NCI-H748 treated with DMSO at 0.1 percent for 48 hours (cell line): Measurements from ENCODE around the gene PSKH1.
A peak's percentile ranks its signal among the peaks of the same experiment; 100 is the strongest.
"Not testable (repeated sequence)": the region's sequence is repeated elsewhere in the genome, so short reads cannot be mapped to it uniquely, and the experiment has no call there.

Experiments
- DNase-seq: peaks from one replicate; lab custom pipeline; 2025; lab: John Stamatoyannopoulos, UW

The PSKH1 gene

DNA sequence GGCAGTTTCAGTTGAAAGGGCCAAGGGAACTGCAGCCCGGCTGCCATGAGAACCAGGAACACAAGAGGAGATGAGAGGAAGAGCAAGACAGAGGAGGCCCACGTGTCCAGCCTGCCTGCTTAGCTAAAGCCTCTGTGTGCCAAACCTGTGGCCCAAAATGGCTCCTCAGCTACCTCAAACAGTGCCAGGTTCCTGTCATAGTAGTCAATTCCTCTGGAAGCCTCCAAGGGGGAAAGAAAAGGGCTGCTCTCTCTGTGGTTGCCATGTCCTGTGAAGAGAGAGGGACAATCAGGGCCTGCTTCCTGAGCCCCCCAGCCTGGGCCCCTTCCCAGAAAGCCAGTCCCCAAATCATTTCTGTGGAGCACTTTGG, 70.2 kb downstream of the PSKH1 start:
- no peak for DNase-seq

DNA sequence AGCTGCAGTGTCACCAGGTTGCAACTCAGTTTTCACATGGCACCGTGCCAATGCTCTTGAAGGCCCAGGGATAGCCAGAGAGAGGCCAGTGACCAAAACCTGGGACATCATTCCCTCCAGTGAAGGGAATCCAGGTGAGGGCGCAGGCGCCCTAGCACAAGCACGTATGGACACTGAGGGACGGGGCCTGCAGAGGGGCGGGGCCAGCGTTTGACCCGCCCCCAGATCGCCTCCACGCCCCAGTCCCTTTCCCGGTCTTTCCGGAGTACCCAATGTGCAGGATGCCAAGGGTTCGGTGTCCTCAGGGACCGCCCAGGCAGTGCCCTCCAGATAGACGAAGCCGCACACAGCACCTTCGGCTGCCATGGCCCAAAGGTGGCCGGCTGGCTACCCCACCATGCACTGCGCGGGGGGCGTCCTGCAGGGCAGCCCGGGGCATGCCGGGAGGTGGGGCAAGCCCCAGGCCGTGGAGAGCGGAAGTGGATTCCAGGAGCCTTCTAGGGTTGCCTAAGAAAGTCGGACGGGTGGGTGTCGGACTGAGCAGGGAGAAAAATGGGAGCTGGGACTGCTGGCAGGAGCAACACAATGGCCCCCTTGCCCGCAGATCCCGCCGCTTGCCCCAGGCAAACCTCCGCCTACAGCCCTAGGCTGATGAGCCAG, 70.7 kb downstream of the PSKH1 start:
- DNase-seq, result no peak

DNA sequence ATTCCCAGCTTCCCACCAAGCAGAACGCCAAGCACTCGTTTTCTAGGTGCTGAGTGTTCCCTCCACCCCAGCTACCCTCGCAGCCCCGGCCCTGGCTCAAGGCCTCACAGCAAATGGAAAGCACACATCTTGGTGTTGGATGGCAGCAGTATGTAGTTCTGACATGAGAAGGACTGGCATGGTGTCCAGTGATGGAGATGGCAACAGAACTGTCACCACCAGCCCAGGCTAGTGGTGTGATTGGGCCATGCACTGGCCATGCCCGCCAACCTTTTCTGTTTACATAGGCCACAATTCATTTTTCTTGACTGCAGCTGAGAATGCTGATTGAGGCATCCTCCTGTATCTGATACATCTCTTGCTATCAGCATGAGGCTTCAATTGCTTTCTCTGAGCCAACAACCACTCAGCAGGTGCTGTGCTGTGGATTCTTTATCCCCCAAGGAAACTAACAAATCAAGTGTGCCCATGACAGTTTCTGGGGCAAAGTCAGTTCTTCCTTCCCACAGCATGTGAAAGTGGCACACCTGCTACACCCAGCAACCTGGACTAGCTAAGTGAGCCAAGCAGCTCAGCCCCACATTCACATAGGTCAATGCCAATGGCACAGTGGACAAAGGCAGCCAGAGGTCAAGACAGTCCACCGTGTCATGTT, 71.5 kb downstream of the PSKH1 start:
- no peak for DNase-seq

DNA sequence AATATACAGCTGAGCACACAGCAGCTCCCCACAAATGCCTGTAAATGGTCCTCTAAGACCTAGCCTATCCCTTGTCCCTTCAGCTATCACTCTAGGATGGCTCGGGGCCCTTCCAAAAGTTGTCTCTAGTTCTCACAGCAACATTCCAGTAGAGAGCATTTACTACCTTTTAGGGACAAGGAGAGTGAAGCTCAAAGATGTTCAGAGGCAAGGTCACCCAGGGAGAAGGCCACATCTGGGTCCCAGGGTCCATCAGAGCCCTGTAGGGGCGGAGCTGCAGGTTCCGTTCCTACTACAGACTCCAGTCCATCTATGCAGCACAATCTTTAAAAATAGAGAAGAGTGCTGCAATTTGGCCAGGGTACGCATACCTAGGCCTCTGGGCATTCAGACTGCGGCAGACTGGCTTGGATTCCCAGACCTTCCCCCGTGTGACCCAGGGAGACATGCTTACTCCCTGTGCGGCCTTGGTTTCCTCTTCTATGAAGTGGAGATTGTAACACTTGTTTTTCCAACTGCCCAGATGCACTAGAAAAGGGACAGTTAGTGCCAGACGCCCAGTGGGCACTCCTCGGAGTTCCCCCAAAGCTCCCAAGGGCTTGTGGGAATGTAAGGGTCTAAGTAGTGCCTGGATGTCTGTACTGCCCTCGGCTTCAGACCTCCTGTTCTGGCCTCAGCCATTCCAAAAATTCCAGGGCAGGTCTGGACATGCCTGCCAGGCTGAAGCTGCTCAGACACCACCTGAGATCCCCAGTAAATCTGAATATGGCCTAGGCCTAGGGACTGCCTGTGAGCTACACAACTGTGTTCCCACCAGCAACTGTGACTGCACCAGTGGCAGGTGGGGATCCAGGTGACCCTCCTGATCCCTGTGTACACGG, 72.9 kb downstream of the PSKH1 start:
- no peak for DNase-seq

DNA sequence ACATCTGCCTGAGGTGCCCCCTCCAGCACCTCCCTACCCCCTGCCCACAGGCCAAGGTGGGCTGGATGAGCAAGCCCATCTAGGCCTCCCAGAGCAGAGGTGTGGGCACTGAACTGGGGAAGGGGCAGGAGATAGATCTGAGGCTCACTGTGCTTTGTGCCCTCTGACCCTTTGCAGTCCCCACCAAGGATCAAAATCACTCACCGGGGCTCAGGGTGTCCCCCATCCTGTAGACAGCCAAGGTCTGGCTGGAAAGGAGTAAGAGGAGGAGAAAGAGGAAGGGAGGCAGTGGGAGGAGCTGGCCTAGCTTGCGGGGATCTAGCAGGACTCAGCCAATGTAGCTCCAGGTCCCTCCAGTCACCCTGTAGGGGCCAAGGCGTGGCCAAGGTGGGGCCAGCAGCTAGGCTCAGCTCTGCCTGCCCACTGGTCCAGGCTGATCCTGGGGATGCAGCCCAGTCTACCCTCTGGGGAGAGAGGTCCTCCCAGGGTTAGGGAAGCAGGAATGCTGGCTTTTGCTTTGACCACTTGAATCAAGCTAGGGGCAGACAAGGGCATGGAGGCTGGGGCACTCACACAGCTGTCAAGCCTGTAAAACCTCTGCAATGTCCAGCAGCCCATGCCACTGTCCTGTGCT, 73.6 kb downstream of the PSKH1 start:
- DNase-seq, result no peak

DNA sequence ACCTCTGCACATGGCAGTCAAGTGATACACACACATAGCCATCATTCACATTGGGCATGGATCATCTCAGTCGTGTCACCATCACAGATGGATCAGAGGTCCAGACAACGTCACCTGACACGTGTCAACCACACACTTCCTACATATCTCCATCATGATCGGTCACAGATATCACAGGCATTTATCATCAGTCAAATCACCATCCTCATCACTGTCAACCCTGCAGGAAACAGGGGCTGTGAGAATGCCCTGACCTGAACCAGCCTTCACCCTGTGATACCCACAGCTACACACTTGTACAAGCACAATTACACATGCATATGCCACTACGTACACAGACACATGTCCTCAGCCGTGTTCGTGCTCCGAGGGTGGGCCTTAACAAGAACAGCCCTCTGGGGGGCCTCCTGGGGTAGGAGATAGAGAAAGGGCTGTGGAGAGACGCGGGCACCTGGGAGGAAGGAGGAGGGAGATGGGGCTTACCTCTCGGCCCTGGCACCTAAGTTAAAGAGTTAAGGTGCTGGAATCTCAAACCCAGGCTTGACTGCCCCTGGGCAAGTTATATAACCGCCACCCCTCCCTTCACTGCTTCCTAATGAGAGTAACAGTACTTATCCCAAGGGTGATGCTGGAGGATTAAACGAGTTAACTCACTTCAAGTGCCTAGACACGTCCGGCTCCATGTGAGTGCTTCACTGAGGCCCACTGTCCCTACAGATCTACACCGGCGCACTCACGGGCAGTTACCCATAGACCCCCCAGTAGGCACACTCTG, 74.3 kb downstream of the PSKH1 start:
- no peak for DNase-seq

DNA sequence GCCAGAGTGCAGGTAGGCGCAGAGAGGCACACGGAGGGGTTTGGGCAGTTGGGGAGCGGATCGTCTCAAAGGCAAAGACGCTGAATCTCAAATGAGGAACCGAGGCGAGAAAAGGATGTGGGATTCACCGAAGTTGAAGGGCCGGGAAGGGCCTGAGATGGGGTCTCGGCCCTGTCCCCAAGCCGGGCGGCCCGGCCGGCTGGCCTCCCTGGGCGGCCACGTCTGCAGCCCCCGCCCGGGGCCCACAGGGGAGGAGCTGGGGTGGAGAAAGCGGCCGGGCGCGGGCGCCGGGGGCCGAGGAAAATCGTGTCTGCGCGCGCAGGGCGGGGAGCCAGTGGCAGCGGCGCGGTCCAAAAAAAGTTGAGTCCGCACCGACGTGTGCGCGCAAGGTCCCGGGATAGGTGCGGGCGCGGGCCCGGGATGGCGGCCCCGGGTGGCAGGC, 74.9 kb downstream of the PSKH1 start:
- DNase-seq, result no peak

DNA sequence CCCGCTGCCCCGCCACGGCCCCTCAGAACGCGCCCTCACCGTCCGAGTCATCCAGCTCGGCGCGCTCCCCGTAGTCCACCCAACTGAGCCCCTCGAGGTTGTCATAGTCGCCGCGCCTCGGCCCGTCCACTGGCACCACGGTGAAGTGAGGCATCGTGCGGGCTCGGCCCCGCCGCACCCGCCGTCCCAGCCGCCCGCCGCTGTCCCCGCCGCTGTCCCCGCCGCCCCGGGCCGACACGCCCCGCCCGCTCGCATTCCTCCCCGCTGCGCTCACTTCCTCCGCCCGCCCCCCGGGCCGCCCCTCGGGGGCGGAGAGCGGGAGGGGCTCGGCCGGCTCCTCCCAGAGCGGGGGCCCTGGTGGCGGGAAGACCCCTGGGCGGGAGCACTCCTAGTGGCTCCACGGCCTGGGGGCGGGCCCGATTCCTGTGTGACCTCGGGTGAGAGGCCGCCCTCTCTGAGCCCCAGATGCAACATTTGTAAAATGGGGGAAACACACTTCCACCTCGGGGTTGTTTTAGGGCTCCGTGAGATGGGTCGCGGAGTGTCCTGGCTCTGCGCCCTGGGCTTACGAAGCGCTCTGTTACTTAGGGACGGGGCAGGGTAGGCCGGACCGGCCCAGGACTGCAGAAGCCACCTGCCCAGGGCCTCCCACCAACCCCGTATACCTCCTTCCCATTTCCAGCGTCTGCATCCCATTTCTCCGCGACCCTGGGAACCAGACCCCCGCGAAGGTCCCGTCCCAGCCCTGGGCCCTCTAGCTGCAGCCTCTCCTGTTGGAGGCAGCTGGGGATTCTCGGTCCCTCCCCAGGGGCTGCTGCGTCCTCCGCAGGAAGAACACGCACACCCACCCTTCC, 75.6 kb downstream of the PSKH1 start, which contains the start of gene SLC12A4:
TSS of gene SLC12A4 (minus strand) at position 238 of the 854 bp plus-strand sequence. CDS start at position 154, 84 bp downstream.
- peak; percentile 4 for DNase-seq

DNA sequence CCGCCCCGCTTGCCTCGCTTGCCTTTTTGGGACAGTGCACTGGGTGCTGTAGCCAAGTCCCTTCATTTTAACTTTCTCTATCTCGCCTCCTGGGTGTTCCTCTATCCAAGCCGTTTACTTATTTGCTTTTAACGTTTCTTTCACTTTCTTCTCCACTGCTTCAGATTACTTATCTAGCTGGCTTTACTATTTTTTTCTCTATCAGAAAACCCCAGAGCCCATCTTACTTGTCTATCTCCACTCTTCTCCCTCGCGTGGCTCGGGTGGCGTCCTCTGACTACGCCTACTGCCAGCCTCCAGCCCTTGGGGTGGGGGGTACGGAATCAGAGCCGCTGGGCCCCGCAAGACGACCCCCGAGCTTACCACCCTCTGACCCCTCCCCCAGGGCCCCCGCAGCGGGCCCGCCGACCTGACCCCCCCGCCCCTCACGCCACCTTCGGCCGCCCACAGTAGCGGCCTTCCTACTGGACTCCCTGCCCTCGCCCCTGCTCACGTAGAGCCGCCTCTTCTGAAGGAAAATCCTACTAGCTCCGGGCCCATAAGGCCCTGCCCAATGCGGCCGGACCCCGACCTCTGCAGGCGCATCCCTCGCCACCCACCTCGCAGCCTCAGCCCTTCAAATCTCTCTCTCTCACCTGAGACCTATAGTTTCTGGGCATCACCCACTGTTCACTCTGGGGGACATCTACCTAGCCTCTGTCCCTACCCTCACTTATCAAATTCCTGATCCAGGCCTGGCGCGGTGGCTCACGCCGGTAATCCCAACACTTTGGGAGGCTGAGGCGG, 76.4 kb downstream of the PSKH1 start:
- DNase-seq, result no peak

DNA sequence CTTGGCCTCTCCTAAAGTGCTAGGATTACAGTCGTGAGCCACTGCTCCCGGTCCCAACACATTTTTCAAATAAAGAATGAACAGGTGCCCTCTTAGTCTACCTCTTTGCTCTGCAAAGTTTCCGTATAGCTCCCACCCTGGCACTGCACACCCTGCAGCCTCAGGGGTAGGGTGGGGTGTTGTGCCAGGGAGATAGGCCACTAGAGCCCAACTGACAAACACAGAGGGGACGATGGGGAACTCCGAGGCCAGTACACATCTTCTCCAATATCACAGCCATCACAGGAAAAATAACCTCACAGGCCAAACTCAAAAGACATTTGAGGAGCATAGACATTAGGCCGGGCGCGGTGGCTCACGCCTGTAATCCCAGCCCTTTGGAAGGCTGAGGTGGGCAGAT, 78.1 kb downstream of the PSKH1 start:
- no peak for DNase-seq

DNA sequence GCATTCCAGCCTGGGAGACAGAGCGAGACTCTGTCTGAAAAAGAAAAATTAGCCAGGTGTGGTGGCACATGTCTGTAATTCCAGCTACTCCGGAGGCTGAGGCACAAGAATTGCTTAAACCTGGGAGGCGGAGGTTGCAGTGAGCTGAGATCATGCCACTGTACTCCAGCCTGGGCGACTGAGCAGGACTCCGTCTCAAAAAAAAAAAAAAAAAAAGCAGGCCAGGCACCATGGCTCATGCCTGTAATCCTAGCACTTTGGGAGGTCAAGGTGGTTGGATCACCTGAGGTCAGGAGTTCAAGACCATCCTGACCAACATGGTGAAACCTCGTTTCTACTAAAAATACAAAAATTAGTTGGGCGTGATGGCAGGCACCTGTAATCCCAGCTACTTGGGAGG, 79.2 kb downstream of the PSKH1 start:
- DNase-seq, result not testable (repeated sequence)

DNA sequence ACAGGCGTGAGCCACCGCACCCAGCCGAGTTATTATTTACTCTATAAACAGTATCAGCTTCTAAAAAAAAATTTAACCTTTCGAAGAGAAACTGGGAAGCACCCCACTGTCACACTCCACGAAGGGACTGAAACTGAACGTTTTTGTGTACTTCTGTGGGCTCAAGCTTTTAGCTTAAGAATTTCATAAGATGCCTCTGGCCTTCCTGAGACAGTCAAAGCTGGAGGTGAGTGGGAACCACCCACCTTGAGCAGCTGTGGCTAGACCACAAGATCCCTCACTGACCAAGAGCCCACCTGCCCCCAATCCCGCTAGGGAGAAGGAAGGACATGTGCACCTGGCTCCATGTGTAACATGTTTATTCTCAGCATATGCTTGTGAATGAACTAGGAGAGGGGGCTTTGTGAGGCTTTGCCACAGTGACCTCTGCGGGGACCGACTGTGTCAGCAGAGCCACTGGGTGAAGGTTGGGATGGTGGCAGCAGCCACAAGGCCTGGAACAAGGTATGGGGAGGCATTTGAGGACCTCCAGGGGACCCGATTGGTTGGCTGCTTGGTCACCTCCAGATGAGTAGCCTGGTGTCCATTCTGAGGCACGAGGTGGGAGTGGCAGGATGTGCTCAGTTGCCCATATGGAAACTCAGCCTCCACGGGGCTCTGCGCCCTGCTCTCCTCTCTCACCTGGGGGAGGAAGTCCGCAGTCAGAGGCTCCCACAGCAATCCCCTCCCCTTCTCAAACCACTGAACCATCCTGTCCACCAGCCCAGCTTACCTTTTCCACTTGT, 82.5 kb downstream of the PSKH1 start:
- no peak for DNase-seq

DNA sequence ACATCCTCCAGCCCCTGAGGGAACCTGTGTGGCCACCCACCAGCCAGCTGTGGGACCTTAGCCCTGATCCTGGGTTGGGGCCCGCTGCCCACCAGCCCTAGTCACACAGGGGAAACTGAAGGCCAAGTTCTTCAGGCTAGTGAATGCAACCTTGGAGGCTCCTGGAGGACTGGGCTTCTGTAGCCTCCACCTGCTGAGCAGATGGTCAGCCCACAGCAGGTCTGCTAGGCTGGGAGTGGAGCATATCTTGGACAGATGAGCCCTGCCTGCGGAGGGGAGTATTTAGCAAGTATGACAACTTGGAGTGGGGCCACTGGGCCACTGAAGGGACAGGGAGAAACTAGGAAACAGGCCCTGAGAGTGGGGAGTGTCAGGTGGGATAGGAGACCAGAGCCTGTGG, 83.2 kb downstream of the PSKH1 start:
- DNase-seq, result no peak

DNA sequence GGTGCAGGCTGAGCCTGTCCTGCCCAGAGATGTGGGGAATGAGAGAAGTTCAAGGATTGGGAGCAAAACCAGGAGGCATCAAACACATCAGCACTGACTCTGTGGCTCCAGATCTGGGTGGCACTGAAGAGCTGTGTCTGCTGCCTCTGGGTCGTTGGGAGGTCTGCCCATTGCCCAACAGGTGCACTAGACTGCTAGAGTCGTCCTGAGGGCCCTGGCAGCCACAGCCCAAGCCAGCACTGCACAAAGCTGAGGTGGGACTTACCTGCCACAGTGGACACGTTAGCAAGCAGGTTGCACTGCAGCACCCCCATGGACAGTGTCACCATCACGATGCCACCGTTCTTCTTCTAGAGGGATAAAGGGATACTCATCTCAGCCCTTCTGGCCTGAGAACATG, 84.0 kb downstream of the PSKH1 start:
- no peak for DNase-seq

DNA sequence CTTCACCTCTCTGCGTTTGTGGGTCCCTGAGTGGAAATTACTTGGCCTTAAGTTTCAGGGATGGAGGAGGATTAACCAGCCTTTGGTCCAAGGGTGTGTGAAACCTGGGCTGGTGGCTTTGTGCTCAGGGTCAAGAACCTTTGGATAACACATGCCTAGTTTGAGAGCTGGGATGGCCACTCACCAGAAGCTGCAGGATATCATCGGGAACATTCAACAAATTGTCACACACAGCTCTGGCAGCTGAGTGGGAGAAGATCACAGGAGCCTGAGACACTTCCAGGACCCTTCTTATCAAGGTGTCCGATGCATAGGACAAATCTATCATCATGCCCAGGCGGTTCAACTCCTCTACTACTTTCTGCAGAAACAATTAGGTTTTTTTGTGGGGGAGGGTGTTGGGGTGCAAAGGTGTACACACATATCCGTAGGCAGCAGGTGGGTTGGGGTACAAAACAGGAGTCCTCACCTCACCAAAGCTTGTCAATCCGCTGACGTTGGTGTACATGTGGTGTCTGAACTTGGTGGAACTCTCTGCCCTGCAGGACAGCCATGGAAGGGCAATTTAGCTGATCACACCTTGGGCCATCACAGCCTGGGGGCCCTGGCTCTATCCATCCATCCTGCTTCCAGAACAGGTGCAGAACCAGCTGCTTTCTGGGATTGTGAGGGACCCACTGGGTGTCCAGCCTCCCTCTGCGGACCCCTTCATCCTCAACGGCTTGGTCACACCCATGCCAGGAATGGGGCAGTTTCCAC, 84.6 kb downstream of the PSKH1 start:
- no peak for DNase-seq
